Endothelial cell of umbilical vein (primary cell): Measurements from ENCODE around the gene WFIKKN1. TPM values are rescaled to one million over a fixed set of nuclear protein-coding genes. Genes with fewer than 3 reads are reported as not detected.

Source experiments
- BruUV-seq: library from RNA; stranded (reverse); fragments of 400-500 nt; replicated peaks from 2 replicates; lab custom pipeline; 2021; lab: Mats Ljungman, UMichigan
- CTCF ChIA-PET: fragments of 300-600, 350-600 bp; sonication (Branson Sonifier 250); formaldehyde crosslinking; loops from one replicate; lab custom pipeline; 2021; ENCODE audit warnings: antibody characterized with exemption, inconsistent platforms; lab: Charles Lee
- POLR2A ChIA-PET: fragments of 300-600, 350-600 bp; sonication (Branson Sonifier 250); formaldehyde crosslinking; loops from one replicate; lab custom pipeline; 2021; ENCODE audit warnings: antibody characterized with exemption, inconsistent platforms; lab: Charles Lee
- DNase-seq: peaks from one replicate; pipeline ENCODE4 v3.0.0-alpha.2; 2011; ENCODE audit warnings: low read depth, low spot score
- FAIRE-seq: peaks from 2 replicates; lab custom pipeline; 2011; peaks lifted over from hg19 to GRCh38; lab: Jason Lieb, UNC
- H2AFZ ChIP-seq: 2 replicates; pipeline ENCODE4 v1.6.0; 2012; ENCODE audit warnings: low read depth, low read length, control low read depth, inconsistent platforms
- H3K27ac ChIP-seq: 2 replicates; pipeline ENCODE4 v1.5.1; 2011; ENCODE audit warnings: low read depth, mild to moderate bottlenecking, control low read depth, low read length, moderate library complexity; ENCODE audit not compliant: insufficient read depth
- H3K27me3 ChIP-seq, 2 experiments: 2 replicates each; pipeline versions ENCODE4 v1.6.0 to v1.6.1; 2011; ENCODE audit warnings: low read length in 2 of 2, mixed read lengths in 1 of 2; ENCODE audit not compliant: control insufficient read depth in 2 of 2, insufficient read depth in 2 of 2
- H3K36me3 ChIP-seq, 2 experiments: 2 replicates in 1 of 2; 3 replicates in 1 of 2; pipeline ENCODE4 v1.5.1; 2011; ENCODE audit warnings: low read length in 2 of 2, mild to moderate bottlenecking in 1 of 2, moderate library complexity in 1 of 2; ENCODE audit not compliant: control insufficient read depth in 2 of 2, insufficient read depth in 2 of 2; ENCODE audit errors: extremely low read depth in 1 of 2
- H3K4me1 ChIP-seq: 3 replicates; pipeline ENCODE4 v1.5.1; 2011; ENCODE audit warnings: mild to moderate bottlenecking, low read length; ENCODE audit not compliant: control insufficient read depth, insufficient read depth; ENCODE audit errors: extremely low read depth
- H3K4me2 ChIP-seq: 2 replicates; pipeline ENCODE4 v1.6.1; 2011; ENCODE audit warnings: low read length, control low read depth, mixed read lengths; ENCODE audit not compliant: insufficient read depth
- H3K4me3 ChIP-seq, 3 experiments: fragments of 200-600 bp in 1 of 3; sonication (generic), shearing (Covaris generic) in 1 of 3; replicated peaks in 1 of 3; 2 replicates each; pipeline ENCODE4 v1.5.1; 2011 to 2016; ENCODE audit warnings: control low read depth in 3 of 3, low read length in 3 of 3, mild to moderate bottlenecking in 2 of 3, inconsistent platforms in 1 of 3, low read depth in 1 of 3, moderate library complexity in 1 of 3; ENCODE audit not compliant: insufficient read depth in 1 of 3
- H3K79me2 ChIP-seq: 2 replicates; pipeline ENCODE4 v1.6.0; 2012; ENCODE audit warnings: low read length, inconsistent platforms; ENCODE audit not compliant: control insufficient read depth, insufficient read depth
- H3K9ac ChIP-seq: replicated peaks from 2 replicates; pipeline ENCODE3; 2011; ENCODE audit warnings: low read length, control low read depth; ENCODE audit not compliant: insufficient read depth; ENCODE audit errors: extremely low read depth
- H3K9me1 ChIP-seq: replicated peaks from 3 replicates; pipeline ENCODE4 v1.6.0; 2011; ENCODE audit warnings: mild to moderate bottlenecking, low read length; ENCODE audit not compliant: control insufficient read depth, insufficient read depth; ENCODE audit errors: extremely low read depth
- H3K9me3 ChIP-seq: replicated peaks from 2 replicates; pipeline ENCODE4 v1.5.1; 2012; ENCODE audit warnings: low read length, inconsistent platforms; ENCODE audit not compliant: control insufficient read depth, insufficient read depth
- H4K20me1 ChIP-seq: replicated peaks from 2 replicates; pipeline ENCODE3; 2011; ENCODE audit warnings: mild to moderate bottlenecking, low read length; ENCODE audit not compliant: control insufficient read depth, insufficient read depth; ENCODE audit errors: extremely low read depth
- EZH2 ChIP-seq: IDR thresholded peaks from 2 replicates; pipeline ENCODE4 v1.6.1; 2012; ENCODE audit warnings: borderline replicate concordance, low read depth, mild to moderate bottlenecking, moderate library complexity, low read length, inconsistent platforms; ENCODE audit not compliant: severe bottlenecking
- FOS ChIP-seq: IDR thresholded peaks from 2 replicates; pipeline ENCODE4 v1.6.1; 2011; ENCODE audit warnings: mild to moderate bottlenecking, low read length, moderate library complexity, borderline replicate concordance; ENCODE audit not compliant: insufficient read depth
- GATA2 ChIP-seq: IDR thresholded peaks from 2 replicates; pipeline ENCODE4 v1.7.0; 2011; ENCODE audit warnings: low read depth, mild to moderate bottlenecking, moderate library complexity, mixed read lengths, low read length; ENCODE audit not compliant: insufficient read length, insufficient read depth
- JUN ChIP-seq: IDR thresholded peaks from 2 replicates; pipeline ENCODE4 v1.6.1; 2011; ENCODE audit warnings: borderline replicate concordance, low read depth; ENCODE audit not compliant: insufficient read length, insufficient read depth
- MYC ChIP-seq: IDR thresholded peaks from one replicate; pipeline ENCODE4 v1.6.1; 2011; ENCODE audit warnings: mild to moderate bottlenecking, low read depth, low read length
- POLR2A ChIP-seq: IDR thresholded peaks from 2 replicates; pipeline ENCODE4 v1.6.1; 2012; ENCODE audit warnings: low read depth, mild to moderate bottlenecking, control low read depth, low read length
- POLR2AphosphoS5 ChIP-seq: IDR thresholded peaks from 2 replicates; pipeline ENCODE4 v1.6.1; 2012; ENCODE audit warnings: low read depth, mild to moderate bottlenecking, control low read depth, low read length, moderate library complexity; ENCODE audit not compliant: insufficient read depth
- dilution Hi-C: fragments of 300-500 bp; cut with MboI; formaldehyde crosslinking; loops from one replicate; pipeline ENCODE4 v1.15.0; 2019; ENCODE audit warnings: low sequenced_read_pairs; ENCODE audit not compliant: extremely low pct_ligation_motif_present
- intact Hi-C: fragments of 100-400 bp; cut with micrococcal nuclease; formaldehyde crosslinking; loops from one replicate; pipeline ENCODE4 v1.10.0; 2022
- polyA plus RNA-seq, 4 experiments: library from polyadenylated mRNA; depleted of rRNA in 3 of 4; stranded (reverse) in 3 of 4; unstranded in 1 of 4; fragments of >200 nt; gene quantifications; 2 replicates each; pipeline versions ENCODE4 v1.2.1 to v1.2.3, GENCODE V29; 2011 to 2012; ENCODE audit warnings: missing spikeins in 1 of 4
- total RNA-seq: library from RNA; stranded (reverse); gene quantifications from 2 replicates; pipeline ENCODE4 v1.2.3, GENCODE V29; 2021
- TF ChIP-seq, protein P1 (sequence below): IDR thresholded peaks from 2 replicates; pipeline ENCODE4 v1.6.1; 2011; ENCODE audit not compliant: insufficient read depth, insufficient read length
- TF ChIP-seq, protein P2 (sequence below), 2 donors: IDR thresholded peaks; 1 replicate in 1 of 2; 2 replicates in 1 of 2; pipeline ENCODE4 v1.5.1; 2011; ENCODE audit warnings: low read length in 2 of 2, mild to moderate bottlenecking in 2 of 2, moderate library complexity in 2 of 2, control low read depth in 1 of 2, inconsistent platforms in 1 of 2, low read depth in 1 of 2; ENCODE audit not compliant: insufficient read depth in 1 of 2; ENCODE audit errors: extremely low read depth in 1 of 2

WFIKKN1 gene
- total and polyA plus RNA-seq, 2 donors (not counting 3 experiments of a cell fraction or from before 2014, with no cell fraction given), result 0.06 to 0.40 TPM

DNA sequence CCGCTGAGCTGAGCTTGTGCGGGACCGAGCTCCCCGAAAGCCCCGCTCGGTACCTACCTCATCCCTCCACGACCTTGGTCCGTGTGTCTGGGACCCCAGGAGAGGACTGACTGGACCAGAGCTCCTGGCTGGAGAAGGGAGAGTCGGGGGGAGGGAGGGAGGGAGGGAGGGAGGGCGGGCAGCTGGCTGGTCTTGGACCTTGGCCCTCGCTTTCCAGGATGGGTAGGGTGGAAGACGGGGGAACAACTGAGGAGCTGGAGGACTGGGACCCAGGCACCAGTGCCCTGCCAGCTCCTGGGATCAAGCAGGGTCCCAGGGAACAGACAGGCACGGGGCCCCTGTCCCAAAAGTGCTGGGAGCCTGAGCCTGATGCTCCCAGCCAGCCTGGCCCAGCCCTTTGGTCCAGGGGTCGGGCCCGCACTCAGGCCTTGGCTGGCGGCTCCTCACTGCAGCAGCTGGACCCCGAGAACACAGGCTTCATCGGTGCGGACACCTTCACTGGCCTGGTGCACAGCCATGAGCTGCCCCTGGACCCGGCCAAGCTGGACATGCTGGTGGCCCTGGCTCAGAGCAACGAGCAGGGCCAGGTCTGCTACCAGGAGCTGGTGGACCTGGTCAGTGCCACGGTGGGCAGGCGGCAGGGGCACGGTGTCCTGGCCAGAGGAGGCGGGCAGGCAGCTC is 45.2 kb downstream of the WFIKKN1 start:
- intact Hi-C loops (no loop called here), dilution Hi-C loops (no loop called here)
- CTCF ChIA-PET, result interaction anchor here (0.9 to 1.5 kb wide), 5 partner anchors 8 to 97 kb away, joined by 3 to 6 read pairs (median 3); partner anchors contain the start of genes METTL26 and RHOT2
- Histone ChIP-seq H3K9me1 (no peaks in the 10 kb centered on the region), H4K20me1 (no peaks in the 10 kb centered on the region), H3K4me3 (peak overlapping the region in 1 of 3 experiments; percentile 28), H3K27ac (no peak overlapping the region), H2AFZ (peak overlapping the region; percentile 30), H3K27me3 (no peaks in the 10 kb centered on the region), H3K4me2 (peak overlapping the region; percentile 43), H3K79me2 (peaks cover 6% of the 10 kb centered on the region), H3K36me3 (peaks cover 4 to 23% of the 10 kb centered on the region in 2 experiments), H3K9ac (no peak overlapping the region), H3K4me1 (peaks cover 3% of the 10 kb centered on the region), H3K9me3 (no peaks in the 10 kb centered on the region)
- TF ChIP-seq MYC, result no peak
- TF ChIP-seq GATA2, result no peak
- TF ChIP-seq, protein P1, sequence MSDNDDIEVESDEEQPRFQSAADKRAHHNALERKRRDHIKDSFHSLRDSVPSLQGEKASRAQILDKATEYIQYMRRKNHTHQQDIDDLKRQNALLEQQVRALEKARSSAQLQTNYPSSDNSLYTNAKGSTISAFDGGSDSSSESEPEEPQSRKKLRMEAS, result no peak
- TF ChIP-seq POLR2AphosphoS5, result no peak
- no peak for TF ChIP-seq JUN
- TF ChIP-seq FOS, result no peak
- TF ChIP-seq, protein P2, sequence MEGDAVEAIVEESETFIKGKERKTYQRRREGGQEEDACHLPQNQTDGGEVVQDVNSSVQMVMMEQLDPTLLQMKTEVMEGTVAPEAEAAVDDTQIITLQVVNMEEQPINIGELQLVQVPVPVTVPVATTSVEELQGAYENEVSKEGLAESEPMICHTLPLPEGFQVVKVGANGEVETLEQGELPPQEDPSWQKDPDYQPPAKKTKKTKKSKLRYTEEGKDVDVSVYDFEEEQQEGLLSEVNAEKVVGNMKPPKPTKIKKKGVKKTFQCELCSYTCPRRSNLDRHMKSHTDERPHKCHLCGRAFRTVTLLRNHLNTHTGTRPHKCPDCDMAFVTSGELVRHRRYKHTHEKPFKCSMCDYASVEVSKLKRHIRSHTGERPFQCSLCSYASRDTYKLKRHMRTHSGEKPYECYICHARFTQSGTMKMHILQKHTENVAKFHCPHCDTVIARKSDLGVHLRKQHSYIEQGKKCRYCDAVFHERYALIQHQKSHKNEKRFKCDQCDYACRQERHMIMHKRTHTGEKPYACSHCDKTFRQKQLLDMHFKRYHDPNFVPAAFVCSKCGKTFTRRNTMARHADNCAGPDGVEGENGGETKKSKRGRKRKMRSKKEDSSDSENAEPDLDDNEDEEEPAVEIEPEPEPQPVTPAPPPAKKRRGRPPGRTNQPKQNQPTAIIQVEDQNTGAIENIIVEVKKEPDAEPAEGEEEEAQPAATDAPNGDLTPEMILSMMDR (IDR thresholded peaks at IDR 0.05; ENCODE audit: extremely low read depth in 1 of 2, insufficient read depth in 1 of 2, low read depth in 1 of 2, low read length in 2 of 2), result no peak
- no peak for TF ChIP-seq EZH2
- no peak for TF ChIP-seq POLR2A
- no TSS peak for BruUV-seq
- POLR2A ChIA-PET, result no interaction called here
- DNase-seq, result no peak
- FAIRE-seq, result no peak
